DMS153 (cell line): ENCODE data around the gene GAB2.
A peak's percentile ranks its signal among the peaks of the same experiment; 100 is the strongest.
"Not testable (repeated sequence)": the region's sequence is repeated elsewhere in the genome, so short reads cannot be mapped to it uniquely, and the experiment has no call there.

Experiments
- DNase-seq: peaks from one replicate; lab custom pipeline; 2025; lab: John Stamatoyannopoulos, UW

GAB2 gene

DNA sequence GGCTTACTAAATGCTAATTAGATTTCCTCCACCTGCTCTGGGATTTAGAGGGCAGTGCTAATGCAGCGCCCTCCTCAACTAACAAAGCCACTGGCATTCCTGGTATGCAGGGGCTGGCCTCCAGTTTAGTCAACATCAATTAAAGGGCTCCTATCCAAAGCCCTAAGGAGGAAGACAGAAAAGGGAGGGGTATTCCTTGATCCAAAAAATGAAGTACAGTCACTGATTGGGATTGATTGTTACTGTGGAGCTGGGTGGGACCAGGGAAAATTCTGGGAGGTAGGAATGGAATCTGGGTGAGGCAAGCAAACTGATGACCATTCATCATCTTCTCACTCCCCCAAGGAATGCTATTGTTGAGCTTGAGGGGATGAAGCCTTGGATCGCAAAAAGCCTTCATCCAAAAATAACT is 52.2 kb downstream of the GAB2 start:
- DNase-seq = no peak

DNA sequence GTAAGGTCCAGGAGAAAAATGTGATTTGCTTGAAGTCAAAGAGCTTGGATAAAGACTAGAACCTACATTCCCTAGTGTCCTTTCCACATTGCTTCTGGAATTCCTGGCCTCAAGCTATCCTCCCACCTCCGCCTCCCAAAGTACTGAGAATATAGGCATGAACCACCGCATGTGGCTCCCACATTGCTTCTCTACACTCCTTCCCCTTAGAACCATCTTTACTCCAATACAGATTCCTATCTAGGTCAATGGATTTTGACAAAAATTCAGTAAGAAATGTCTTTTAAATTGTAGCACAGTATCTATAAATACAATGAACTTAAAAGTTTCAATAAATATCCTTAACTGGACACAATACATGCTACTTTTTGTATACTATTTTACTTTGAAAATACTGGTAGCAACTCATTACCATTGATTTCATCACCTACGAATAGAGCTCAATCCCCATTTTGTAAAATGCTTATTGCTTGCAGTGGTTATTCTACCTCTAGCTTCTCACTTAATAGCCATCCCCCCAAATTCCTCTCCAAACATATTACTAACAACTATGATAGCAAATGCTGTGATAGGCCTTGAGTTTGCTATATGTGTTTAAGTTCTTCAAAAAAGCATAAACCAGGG is 53.4 kb downstream of the GAB2 start:
- DNase-seq = no peak

DNA sequence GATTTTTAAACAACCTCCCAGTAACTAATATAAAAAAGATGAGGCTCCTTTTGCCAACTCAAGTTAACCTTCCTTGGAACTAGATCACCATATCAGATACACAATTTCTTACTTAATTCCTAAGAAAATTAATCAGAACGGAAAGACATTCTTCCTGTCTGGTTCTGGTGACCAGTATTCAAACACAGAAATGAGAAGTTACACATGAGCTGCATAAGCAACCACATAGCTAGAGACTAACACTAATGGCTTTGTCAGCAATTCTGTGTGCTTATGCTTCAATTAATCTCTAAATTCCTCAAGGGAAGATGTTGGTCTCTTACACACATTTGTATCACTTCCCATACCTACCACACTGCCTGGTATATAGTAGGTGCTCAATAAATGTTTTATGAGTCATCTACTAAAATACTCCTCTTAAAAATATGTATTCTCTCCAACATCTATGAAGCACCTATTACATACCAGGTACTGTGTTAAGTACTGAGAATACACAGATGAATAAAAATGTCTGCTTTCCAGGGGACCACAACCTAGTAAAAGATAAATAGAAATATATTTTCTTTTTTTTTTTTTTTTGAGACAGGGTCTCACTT is 54.5 kb downstream of the GAB2 start:
- DNase-seq = no peak

DNA sequence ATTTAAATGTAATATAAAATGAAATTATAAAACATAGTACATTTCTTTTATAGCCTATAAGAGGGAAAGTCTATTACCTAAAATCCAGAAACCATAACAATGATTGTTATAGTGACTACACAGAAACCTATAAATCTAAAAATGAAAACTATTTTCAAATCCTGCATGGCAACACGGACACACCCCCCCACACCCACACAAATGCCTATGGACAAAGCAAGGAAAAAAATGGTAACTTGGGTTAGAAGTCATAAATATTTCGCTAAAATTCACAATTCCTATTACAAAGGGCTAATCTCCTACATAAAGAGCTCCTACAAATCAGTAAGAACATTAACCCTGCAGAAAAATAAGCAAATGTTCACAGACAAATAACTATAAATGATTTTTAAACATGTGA is 56.4 kb downstream of the GAB2 start:
- DNase-seq = no peak

DNA sequence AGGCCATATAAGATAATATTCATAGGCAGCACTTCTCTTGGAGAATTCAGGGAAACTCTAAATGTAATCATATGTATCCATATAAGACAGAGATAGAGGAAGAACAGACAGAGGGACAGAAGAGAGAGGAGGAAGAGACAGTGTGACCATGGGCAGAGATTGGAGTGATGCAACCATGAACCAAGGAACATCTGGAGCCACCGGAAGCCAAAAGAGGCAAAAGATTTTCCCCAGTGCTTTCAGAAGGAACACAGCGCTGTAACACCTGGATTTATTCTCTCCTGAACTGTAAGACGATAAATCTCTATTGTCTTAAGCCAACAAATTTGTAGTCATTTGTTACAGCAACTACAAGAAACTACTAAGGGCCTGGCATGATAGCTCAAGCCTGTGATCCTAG is 57.7 kb downstream of the GAB2 start:
- DNase-seq = no peak

DNA sequence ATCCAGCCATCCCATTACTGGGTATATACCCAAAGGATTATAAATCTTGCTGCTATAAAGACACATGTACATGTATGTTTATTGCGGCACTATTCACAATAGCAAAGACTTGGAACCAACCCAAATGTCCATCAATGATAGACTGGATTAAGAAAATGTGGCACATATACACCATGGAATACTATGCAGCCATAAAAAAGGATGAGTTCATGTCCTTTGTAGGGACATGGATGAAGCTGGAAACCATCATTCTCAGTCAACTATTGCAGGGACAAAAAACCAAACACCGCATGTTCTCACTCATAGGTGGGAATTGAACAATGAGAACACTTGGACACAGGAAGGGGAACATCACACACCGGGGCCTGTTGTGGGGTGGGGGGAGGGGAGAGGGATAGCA is 59.7 kb downstream of the GAB2 start:
- not testable (repeated sequence) for DNase-seq

DNA sequence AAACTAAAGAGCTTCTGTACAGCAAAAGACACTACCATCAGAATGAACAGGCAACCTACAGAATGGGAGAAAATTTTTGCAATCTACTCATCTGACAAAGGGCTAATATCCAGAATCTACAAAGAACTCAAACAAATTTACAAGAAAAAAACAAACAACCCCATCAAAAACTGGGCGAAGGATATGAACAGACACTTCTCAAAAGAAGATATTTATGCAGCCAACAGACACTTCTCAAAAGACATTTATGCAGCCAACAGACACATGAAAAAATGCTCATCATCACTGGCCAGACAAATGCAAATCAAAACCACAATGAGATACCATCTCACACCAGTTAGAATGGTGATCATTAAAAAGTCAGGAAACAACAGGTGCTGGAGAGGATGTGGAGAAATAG is 60.2 kb downstream of the GAB2 start:
- not testable (repeated sequence) for DNase-seq

DNA sequence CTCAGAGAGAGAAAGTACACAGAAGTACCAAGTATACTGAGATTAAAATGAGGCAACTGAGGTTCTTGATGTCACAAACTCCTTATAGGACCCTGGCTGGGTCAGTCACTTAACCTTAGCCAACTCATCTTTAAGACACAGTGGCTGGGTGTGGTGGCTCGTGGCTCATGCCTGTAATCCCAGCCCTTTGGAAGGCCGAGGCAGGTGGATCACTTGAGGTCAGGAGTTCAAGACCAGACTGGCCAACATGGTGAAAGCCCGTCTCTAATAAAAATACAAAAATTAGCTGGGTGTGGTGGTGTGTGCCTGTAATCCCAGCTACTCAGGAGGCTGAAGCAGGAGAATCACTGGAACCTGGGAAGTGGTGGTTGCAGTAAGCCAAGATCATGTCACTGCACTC is 61.9 kb downstream of the GAB2 start:
- not testable (repeated sequence) for DNase-seq

DNA sequence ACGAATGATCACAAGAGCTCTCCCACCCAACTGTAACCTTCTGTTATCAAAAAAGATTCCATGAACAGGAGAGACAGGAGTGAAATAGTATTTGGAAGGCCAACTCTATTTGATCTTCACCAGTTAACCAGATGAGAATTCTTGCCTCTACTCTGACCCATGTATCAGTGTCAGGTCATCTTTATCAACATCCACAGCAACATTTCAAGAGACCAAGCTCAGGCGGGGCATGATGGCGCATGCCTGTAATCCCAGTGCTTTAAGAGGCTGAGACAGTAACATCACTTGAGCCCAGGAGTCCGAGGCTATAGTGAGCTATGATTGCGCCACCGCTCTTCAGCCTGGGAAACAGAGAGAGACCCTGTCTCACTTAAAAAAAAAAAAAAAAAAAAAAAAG is 62.3 kb downstream of the GAB2 start:
- no peak for DNase-seq

DNA sequence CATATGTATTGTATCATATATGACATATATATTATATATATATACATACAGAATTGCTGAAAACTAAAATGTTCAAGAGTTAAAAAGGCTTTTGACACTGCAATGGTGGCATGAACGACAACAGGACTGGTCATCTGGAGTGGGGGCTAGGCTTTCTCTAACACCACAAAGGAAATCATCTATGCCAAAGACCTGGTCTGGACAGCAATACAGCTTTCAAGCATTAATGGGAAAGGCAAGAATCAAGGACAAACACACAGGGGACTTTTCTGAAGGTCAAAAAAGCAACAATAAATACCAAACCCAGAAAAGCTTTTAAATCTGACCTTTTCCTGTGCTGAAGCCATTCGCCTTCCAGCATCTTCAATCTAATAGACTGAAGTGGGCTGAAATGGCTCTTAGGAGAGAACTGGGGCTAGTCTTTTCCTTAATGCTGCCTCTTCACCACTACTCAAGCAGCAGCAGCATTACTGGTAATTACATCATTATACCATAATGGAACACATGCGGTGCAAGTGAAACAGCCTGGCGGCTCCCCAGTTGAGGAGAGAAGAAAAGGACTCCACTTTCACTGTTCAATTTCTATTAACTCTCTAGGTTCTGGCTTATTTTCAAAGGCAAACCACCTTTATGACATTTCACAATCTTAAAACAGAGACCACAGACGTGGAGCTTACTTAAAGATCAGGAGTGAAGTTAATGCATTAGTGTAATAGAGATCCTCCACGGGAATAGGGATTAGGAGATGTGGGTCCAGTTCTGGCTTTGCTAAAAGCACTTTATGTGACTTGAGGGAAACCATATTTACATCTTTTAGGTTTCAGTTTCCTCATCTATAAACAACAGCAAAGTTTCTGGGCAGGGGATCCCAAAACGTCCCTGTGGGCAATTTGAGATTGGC is 63.0 kb downstream of the GAB2 start:
- peak; percentile 14 for DNase-seq

DNA sequence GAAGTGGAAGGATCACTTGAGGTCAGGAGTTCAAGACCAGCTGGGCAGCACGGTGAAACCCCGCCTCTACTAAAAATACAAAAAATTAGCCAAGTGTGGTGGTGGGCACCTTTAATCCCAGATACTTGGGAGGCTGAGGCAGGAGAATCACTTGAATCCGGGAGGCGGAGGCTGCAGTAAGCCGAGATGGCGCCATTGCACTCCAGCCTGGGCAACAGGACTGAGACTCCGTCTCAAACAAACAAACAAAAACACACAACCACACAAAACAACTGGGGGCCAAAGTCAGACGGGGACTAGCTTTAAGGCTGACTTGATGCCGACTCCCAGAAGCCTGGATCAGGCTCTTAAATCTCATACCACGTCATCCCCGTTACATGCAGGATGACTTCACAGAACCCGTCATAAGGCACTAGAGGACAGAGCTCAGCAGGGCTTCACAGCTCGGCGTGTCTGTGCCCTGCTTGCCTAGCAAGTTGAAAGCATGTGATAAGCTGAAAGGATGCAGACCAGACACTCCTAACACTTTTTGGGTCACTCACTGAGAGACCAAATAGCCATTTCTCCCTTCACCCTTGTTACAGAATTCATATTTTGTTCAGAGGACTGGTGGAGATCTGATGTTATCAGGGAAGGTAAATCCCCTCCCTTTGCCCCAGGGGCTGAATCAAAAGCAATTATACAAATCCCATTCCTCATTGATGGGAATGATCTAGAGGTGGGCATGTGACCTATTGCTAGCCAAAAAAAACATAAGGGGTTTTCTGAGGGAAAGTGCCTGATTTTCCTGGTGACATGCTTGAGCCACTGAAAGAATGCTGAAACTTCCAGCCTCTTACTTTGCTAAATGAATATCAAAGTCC is 65.4 kb downstream of the GAB2 start:
- DNase-seq = no peak

DNA sequence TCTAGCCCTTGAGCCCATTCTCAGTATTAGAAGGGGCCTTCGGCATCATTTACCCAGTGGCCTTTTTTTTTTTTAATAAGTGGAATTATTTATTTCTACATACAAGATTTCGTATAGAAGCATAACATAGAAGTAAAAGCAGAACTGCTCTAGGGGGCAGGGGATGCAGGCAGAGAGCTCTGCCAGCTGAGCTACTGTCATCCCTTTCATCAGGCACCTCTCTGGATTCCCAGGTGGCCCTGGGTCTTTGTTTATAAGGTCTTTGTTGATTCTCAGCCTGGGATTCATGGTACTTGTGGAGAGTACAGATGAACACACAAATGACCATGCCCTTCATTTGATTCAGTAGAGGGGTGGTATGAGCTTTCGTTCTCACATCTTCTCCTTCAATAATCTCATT is 66.4 kb downstream of the GAB2 start:
- peak; percentile 52 for DNase-seq

DNA sequence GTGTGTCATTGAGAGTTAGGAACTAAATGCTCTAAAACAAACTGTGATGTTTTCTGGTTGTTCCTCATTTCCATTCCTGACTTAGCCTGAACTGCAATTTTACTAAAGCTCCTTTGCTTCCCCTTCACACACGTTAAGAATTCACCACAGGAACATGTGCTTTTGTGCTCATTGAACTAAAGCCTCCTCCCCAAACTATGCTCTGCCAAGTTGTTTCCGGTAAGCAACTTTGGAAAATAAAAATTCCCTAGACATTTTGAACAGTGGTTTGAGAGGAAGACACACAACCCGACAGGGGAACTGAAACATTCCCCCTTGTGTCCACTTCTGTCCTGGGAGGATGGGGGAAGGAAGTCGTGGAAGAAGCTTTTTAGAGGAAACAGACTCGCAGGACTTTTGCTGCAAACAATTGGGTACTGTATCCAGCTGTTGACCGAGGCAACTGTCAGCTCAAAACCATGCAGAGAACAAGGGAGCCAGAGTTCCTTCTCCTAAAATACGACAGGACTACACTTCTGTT is 66.9 kb downstream of the GAB2 start:
- DNase-seq = no peak

DNA sequence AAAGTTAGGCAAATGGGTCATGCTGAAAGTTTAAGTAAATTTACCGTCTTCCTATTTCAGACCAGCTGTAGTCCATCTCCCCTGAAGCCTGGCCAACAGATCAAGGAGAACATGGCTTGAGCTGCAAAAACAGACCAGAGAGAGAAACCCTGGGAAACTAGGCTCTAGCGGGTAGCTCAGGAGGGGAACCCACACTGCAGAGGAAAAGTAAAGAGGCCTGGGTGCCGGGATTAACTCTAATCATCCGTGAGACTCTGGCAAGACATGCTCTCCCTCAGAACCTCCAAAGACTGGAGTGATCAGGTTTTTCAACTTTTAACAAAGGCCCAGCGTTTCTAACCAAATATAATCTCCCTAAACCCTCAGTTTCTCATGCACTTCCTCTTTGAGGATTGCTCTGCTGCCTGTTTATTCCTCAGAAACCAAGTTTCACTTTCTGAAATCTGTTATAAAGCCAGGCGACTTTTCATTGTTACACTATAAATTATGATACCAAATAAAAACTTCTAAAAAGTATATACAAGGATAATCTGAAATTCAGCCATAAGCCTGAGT is 67.5 kb downstream of the GAB2 start:
- no peak for DNase-seq

DNA sequence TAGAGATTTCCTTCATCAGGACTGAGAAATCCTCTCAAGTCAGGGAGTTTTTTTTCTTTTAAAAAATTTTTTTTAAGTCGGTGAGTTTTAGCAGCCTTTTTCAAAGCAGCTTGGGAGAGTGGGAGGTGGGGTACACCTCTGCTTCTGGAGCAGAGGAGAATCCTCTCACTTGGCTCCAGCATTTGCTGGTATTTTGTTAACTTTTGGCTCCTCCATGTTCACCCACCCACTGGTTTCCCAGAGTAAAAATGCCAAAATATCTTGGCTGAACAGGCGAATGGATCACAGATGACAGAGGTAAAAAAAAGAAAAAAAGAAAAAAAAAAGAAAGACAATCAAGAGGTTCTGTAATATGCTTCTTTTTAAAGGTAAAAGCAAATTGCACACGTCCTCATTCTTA is 68.0 kb downstream of the GAB2 start:
- no peak for DNase-seq

DNA sequence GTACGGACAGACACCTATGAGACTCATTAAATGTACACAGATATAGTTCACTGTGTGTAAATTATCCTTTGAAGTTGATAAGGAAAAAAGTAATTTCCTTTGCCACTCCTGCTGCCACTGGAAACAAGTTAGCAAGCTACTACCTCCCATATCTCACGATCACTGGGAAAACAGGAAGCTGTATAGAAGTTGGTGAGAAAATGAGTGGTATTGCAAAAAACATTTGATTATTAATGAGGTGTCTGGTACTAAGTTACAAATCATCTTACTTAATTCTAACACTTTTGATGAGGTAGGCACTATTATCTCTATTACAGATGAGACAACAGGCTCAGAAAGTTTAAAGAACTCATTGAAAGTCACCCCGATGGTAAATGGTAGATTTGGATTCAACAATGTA is 68.5 kb downstream of the GAB2 start:
- no peak for DNase-seq

DNA sequence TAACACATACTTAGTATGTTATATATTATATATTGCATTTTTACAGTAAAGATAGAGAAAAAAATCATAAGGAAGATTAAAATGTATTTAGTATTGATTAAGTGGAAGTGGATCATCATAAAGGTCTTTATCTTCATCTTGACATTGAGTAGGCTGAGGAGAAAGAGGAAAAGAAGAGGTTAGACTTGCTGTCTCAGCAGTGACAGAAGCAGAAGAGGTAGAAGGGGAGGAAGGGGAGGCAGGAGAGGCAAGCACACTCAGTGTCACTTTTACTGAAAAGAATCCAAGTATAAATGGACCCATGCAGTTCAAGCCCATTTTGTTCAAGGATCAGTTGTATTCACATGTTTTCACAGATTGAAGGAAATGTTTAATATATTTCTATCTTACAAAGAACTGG is 69.7 kb downstream of the GAB2 start:
- no peak for DNase-seq

DNA sequence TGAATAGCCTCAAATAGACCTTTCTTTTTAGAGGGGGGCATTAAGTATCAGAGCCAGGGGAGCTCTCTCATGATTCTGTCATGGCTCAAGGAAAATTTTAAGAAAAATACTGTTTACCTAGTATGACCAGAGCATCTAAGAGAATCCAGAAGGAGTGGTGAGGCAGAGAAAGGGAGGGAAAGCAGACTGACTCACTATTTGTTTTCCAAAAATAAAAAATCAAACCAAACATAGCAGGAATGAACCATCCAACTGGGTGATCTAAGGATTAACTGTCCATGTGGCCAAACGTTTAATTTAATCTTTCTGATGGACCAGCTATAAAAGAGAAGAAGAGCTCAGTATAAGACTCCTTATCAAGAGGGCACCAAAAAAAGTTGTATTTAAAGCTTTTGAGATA is 70.8 kb downstream of the GAB2 start:
- no peak for DNase-seq

DNA sequence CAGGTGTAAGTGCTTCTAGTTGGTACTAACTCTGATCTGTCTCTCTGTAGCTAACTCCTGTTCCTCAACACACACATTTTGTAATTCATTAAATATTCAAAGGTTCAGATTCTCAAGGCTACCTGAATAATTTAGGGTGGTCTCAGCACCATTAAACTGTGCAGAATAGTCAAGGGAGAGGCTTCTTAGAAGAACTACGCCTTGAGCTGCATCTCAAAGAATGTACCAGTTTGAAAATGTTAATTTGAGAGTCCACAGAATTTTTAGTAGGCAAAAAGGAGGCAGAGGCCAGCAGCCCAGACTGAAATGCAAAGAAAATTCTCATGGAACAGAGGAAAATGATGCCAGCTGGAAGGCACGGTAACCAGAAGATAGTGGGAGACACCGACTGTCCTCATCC is 72.2 kb downstream of the GAB2 start:
- DNase-seq = no peak

DNA sequence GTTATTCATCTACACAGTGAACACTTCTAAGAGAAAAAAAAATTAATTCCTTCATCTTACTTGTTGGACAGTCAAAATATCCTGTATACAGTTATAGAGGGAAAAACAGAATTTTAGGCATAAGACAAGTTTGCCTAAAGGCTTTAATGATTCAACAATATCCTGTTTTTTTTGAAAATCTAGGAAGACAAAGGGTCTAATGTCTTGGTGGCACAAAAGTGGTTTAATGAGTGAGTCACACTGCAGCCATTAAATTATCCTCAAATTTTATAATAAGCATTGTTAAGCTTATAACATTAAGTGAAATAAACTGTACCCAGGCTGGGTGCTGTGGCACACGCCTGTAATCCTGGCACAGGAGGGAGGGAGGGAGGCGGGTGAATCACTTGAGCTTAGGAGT is 72.9 kb downstream of the GAB2 start:
- DNase-seq = no peak

DNA sequence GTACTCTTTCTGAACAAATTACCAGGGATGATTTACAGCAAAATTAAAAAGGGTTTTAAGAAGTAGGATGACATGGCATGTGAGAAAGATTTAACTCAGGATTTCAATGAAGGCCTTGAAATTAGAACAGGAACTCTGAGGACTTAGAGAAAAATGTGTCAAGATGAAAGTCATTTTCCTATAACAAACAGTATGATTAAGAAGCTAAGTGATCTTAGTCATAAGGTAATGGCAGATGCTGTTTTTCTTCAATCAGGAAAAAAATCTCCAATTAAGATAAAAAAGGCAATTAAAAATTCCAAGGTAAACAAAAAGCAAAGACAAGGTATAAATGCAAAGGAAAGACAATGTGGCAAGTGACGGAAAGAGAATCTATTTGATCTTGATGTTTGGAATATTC is 73.5 kb downstream of the GAB2 start:
- DNase-seq = no peak

DNA sequence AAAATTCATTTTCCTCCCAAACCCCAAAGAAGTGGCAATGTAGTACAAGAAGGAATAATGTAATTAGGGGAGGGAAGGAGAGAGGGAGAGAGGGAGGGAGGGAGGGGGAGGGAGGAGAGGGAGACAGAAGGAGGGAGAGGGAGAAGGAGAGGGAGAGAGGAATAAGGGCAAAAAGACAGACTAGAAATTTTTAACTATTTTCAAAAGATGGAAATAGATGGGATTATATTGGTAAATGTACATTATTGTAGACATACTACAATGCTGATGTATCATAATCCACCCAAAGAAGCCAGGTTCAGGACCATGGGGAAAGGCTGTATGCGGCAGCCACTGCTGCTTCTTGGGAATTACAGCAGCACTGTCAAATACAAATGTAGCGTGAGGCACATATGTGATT is 74.3 kb downstream of the GAB2 start:
- DNase-seq = no peak
